ENCODE data around the gene NCBP2L.

NCBP2L gene

GRCh38 chrX:107738768-107739167 lies 38.8 kb upstream of the NCBP2L start:
- DNase-seq (ENCODE audit: extremely low spot score): no peak
- ChIA-PET CTCF (interaction anchor here (1.4 to 1.5 kb wide), 3 partner anchors 14 to 79 kb away, joined by 3 to 4 read pairs (median 4); no protein-coding TSS in a partner anchor), POLR2A (no interaction called here)
- TF ChIP-seq CTCF (IDR thresholded peaks at IDR 0.05; ENCODE audit: control extremely low read depth, extremely low read depth, low read depth, missing control alignments): no peak

GRCh38 chrX:107739541-107739940 lies 38.0 kb upstream of the NCBP2L start:
- POLR2A ChIA-PET: no interaction called here
- no peak for TF ChIP-seq CTCF (IDR thresholded peaks at IDR 0.05; ENCODE audit: control extremely low read depth, extremely low read depth, low read depth, missing control alignments)
- DNase-seq (ENCODE audit: extremely low spot score): no peak
- CTCF ChIA-PET: interaction anchor here (1.4 kb wide), 1 partner anchor 80 kb away, joined by 5 read pairs; no protein-coding TSS in a partner anchor

GRCh38 chrX:107741404-107741790 lies 36.1 kb upstream of the NCBP2L start:
- TF ChIP-seq CTCF (IDR thresholded peaks at IDR 0.05; ENCODE audit: control extremely low read depth, extremely low read depth, low read depth, missing control alignments): no peak
- CTCF ChIA-PET: interaction anchor here (1.3 kb wide), 2 partner anchors 68 to 87 kb away, joined by 3 read pairs; no protein-coding TSS in a partner anchor
- no peak for DNase-seq (ENCODE audit: extremely low spot score)
- POLR2A ChIA-PET: interaction anchor here (1.0 kb wide), 1 partner anchor 26 kb away, joined by 5 read pairs; no protein-coding TSS in a partner anchor

- ChIA-PET POLR2A (no interaction called here), CTCF (interaction anchor here (1.1 to 2.1 kb wide), 2 partner anchors 13 to 24 kb away, joined by 4 to 6 read pairs; no protein-coding TSS in a partner anchor)
- no peak for DNase-seq (ENCODE audit: extremely low spot score)
- TF ChIP-seq CTCF (IDR thresholded peaks at IDR 0.05; ENCODE audit: control extremely low read depth, extremely low read depth, low read depth, missing control alignments): no peak
Measured at GRCh38 chrX:107742700-107743191, 34.8 kb upstream of the NCBP2L start.

GRCh38 chrX:107743995-107744394 lies 33.5 kb upstream of the NCBP2L start:
- ChIA-PET CTCF (interaction anchor here (1.1 to 2.1 kb wide), 4 partner anchors 13 to 71 kb away, joined by 3 to 6 read pairs (median 5); no protein-coding TSS in a partner anchor), POLR2A (no interaction called here)
- no peak for DNase-seq (ENCODE audit: extremely low spot score)
- no peak for TF ChIP-seq CTCF (IDR thresholded peaks at IDR 0.05; ENCODE audit: control extremely low read depth, extremely low read depth, low read depth, missing control alignments)

GRCh38 chrX:107744868-107745267 lies 32.7 kb upstream of the NCBP2L start:
- POLR2A ChIA-PET: no interaction called here

More at GRCh38 chrX:107744868-107745267, 32.7 kb upstream of the NCBP2L start:
- DNase-seq (ENCODE audit: extremely low spot score): no peak
- no peak for TF ChIP-seq CTCF (IDR thresholded peaks at IDR 0.05; ENCODE audit: control extremely low read depth, extremely low read depth, low read depth, missing control alignments)
- CTCF ChIA-PET: interaction anchor here (1.0 to 2.1 kb wide), 3 partner anchors 15 to 85 kb away, joined by 3 to 6 read pairs (median 3); no protein-coding TSS in a partner anchor

Data from GM10248 (cell line).